ENCODE measurements around the gene CDC42BPB. TPM values are rescaled to one million over a fixed set of nuclear protein-coding genes. Genes with fewer than 3 reads are reported as not detected.

CDC42BPB gene
- total RNA-seq, 1 experiment from 2014 or later: 1.6 TPM

GRCh38 chr14:103015426-103015825 is 41.9 kb downstream of the CDC42BPB start:
- Histone ChIP-seq H3K79me2 (ENCODE audit: low read length) (no peaks in the 10 kb centered on the region), H3K27me3 (ENCODE audit: low read length) (no peaks in the 10 kb centered on the region), H3K4me1 (ENCODE audit: low read length) (no peaks in the 10 kb centered on the region), H2AFZ (ENCODE audit: low read length) (no peak overlapping the region), H3K27ac (ENCODE audit: low read length) (no peak overlapping the region), H3K9ac (ENCODE audit: low read length) (no peak overlapping the region), H3K9me2 (replicated peaks; ENCODE audit: insufficient read depth, low read length) (no peaks in the 10 kb centered on the region), H3K4me3 (ENCODE audit: low read length) (no peak overlapping the region), H3K9me3 (ENCODE audit: low read length) (no peaks in the 10 kb centered on the region), H4K20me1 (ENCODE audit: insufficient read depth, low read depth, low read length) (no peaks in the 10 kb centered on the region), H3K36me3 (ENCODE audit: insufficient read depth, low read length) (no peaks in the 10 kb centered on the region), H3K4me2 (ENCODE audit: low read depth, low read length, poor library complexity, severe bottlenecking) (no peak overlapping the region)
- no peak for DNase-seq

DNA sequence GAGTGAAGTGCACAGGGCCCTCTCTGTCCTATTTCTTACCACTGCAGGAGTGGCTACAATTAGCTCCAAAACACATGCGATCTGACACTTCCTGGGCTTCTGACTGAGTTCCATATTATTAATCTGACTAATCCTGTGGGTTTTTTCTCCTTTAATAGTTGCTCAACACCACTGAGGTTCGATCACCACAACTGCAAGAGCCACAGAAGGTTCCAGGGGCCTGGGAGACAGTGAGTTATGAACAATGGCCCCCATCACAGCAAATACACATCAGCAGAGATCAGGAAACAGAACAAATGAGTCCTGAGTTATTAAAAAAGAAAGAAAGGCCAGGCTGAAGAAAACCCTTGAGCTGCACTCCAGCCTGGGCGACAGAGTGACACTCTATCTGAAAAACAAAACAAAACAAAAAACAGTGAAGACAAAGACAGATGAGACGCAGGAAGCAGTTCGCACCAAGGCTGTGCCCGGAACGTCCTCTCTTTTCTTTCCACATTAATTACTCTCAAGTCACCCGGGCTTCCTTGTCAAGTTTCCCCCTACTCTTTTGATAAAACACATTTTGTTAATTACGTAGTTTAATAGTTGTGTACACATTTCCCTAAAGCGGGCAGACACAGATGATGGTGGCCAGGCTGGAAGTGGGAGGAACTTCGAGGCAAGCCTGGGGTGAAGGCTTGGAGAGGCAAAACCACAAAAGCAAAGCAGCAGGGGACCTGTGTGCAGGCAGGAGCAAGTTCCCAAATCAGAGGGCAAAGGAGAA is 42.7 kb downstream of the CDC42BPB start:
- no peaks in the 10 kb centered on the region for H3K27me3 ChIP-seq (ENCODE audit: low read length)
- no peaks in the 10 kb centered on the region for H3K79me2 ChIP-seq (ENCODE audit: low read length)
- H3K36me3 ChIP-seq (ENCODE audit: insufficient read depth, low read length): no peaks in the 10 kb centered on the region
- no peaks in the 10 kb centered on the region for H3K4me1 ChIP-seq (ENCODE audit: low read length)
- no peak overlapping the region for H3K4me3 ChIP-seq (ENCODE audit: low read length)
- H2AFZ ChIP-seq (ENCODE audit: low read length): no peak overlapping the region
- H3K27ac ChIP-seq (ENCODE audit: low read length): no peak overlapping the region
- no peak overlapping the region for H3K9ac ChIP-seq (ENCODE audit: low read length)
- no peaks in the 10 kb centered on the region for H3K9me2 ChIP-seq (replicated peaks; ENCODE audit: insufficient read depth, low read length)
- H4K20me1 ChIP-seq (ENCODE audit: insufficient read depth, low read depth, low read length): no peaks in the 10 kb centered on the region
- no peak overlapping the region for H3K4me2 ChIP-seq (ENCODE audit: low read depth, low read length, poor library complexity, severe bottlenecking)
- H3K9me3 ChIP-seq (ENCODE audit: low read length): no peaks in the 10 kb centered on the region
- no peak for DNase-seq

GRCh38 chr14:103013028-103013427 is 44.3 kb downstream of the CDC42BPB start:
- DNase-seq: no peak
- Histone ChIP-seq H3K9me3 (ENCODE audit: low read length) (no peaks in the 10 kb centered on the region), H3K9ac (ENCODE audit: low read length) (no peak overlapping the region), H3K4me2 (ENCODE audit: low read depth, low read length, poor library complexity, severe bottlenecking) (no peak overlapping the region), H3K79me2 (ENCODE audit: low read length) (no peaks in the 10 kb centered on the region), H3K27ac (ENCODE audit: low read length) (no peak overlapping the region), H3K9me2 (replicated peaks; ENCODE audit: insufficient read depth, low read length) (no peaks in the 10 kb centered on the region), H4K20me1 (ENCODE audit: insufficient read depth, low read depth, low read length) (no peaks in the 10 kb centered on the region), H2AFZ (ENCODE audit: low read length) (no peak overlapping the region), H3K4me3 (ENCODE audit: low read length) (no peak overlapping the region), H3K36me3 (ENCODE audit: insufficient read depth, low read length) (no peaks in the 10 kb centered on the region), H3K4me1 (ENCODE audit: low read length) (no peaks in the 10 kb centered on the region), H3K27me3 (ENCODE audit: low read length) (no peaks in the 10 kb centered on the region)

DNA sequence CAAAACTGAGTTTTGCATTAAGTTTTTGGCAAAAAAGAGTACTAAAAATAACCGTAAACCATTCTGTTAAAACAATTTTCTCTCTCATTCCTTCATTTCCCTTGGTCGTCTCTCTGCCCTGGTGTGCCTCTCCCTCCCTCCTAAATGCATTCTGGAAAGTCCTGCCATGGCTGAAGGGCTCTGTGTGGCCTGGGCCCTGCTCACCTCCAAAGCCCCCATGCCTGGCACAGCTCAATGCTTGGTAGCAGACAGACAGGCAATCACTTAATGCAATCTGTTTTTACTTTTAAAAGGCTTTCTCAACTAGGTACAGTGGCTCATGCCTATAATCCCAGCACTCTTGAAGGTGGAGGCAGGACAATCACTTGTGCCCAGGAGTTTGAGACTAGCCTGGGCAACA is 47.8 kb downstream of the CDC42BPB start:
- no peak overlapping the region for H3K27ac ChIP-seq (ENCODE audit: low read length)
- no peaks in the 10 kb centered on the region for H3K79me2 ChIP-seq (ENCODE audit: low read length)
- DNase-seq: no peak

DNA sequence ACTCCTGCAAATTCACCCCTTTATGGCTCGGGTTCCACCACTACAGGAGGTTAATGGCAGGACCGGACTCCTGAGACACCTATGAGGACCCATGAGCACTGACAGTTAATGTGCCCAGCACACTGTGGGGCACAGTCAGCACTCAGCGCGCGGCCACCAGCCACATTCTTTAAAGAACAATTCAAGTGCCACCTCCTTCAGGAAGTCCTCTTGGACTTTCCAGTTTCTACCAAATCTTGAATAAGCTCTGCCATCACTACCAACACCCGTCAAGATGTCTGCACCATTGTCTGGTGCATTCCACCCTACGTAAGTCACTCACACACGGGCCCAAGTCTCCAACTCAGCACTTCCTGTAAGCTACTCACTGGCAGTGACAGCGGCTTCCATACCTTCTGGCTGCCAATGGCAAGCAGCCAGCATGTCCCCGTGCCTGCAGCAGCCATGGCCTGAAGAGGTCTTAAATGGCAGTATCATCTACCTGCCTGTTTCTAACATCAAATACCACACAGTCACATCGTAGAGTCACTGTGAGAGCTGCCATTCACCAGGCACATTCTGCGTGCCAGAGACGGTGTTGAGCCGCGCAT is 48.5 kb downstream of the CDC42BPB start:
- no peak overlapping the region for H3K9ac ChIP-seq (ENCODE audit: low read length)
- H3K79me2 ChIP-seq (ENCODE audit: low read length): no peaks in the 10 kb centered on the region
- H3K27ac ChIP-seq (ENCODE audit: low read length): no peak overlapping the region

More for the DNA sequence above, 47.8 kb downstream of the CDC42BPB start:
- no peak overlapping the region for H3K4me2 ChIP-seq (ENCODE audit: low read depth, low read length, poor library complexity, severe bottlenecking)
- no peaks in the 10 kb centered on the region for H3K36me3 ChIP-seq (ENCODE audit: insufficient read depth, low read length)
- H4K20me1 ChIP-seq (ENCODE audit: insufficient read depth, low read depth, low read length): no peaks in the 10 kb centered on the region
- H3K4me1 ChIP-seq (ENCODE audit: low read length): no peaks in the 10 kb centered on the region
- H3K4me3 ChIP-seq (ENCODE audit: low read length): no peak overlapping the region
- no peaks in the 10 kb centered on the region for H3K27me3 ChIP-seq (ENCODE audit: low read length)
- no peaks in the 10 kb centered on the region for H3K9me2 ChIP-seq (replicated peaks; ENCODE audit: insufficient read depth, low read length)
- H2AFZ ChIP-seq (ENCODE audit: low read length): no peak overlapping the region
- no peak overlapping the region for H3K9ac ChIP-seq (ENCODE audit: low read length)
- no peaks in the 10 kb centered on the region for H3K9me3 ChIP-seq (ENCODE audit: low read length)

GRCh38 chr14:103008126-103008525 is 49.2 kb downstream of the CDC42BPB start:
- no peak overlapping the region for H3K4me3 ChIP-seq (ENCODE audit: low read length)

More for the DNA sequence above, 48.5 kb downstream of the CDC42BPB start:
- DNase-seq: no peak
- Histone ChIP-seq H3K36me3 (ENCODE audit: insufficient read depth, low read length) (no peaks in the 10 kb centered on the region), H3K9me3 (ENCODE audit: low read length) (no peaks in the 10 kb centered on the region), H2AFZ (ENCODE audit: low read length) (no peak overlapping the region), H3K9me2 (replicated peaks; ENCODE audit: insufficient read depth, low read length) (no peaks in the 10 kb centered on the region), H3K4me2 (ENCODE audit: low read depth, low read length, poor library complexity, severe bottlenecking) (no peak overlapping the region), H3K4me3 (ENCODE audit: low read length) (no peak overlapping the region), H3K27me3 (ENCODE audit: low read length) (no peaks in the 10 kb centered on the region), H4K20me1 (ENCODE audit: insufficient read depth, low read depth, low read length) (no peaks in the 10 kb centered on the region), H3K4me1 (ENCODE audit: low read length) (no peaks in the 10 kb centered on the region)

DNA sequence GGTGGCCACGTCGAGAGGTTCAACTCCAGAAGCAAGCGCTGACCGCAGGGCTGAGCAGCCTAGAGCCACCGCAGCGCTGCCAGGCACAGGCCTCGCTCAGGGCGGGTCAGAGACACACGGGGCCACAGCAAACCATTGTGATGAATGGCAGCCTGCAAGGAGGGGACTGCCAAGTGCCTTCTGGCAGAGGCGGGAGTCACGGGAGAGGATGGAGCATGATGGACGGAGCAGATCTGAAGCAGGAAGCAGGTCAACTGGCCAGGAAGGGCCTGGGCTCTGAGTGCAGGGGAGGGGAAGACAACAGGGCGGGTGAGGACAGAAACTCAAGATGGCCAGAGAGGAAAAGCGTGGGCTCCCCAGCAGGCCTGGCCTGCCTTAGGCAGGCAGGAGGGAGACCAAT is 49.8 kb downstream of the CDC42BPB start:
- H3K79me2 ChIP-seq (ENCODE audit: low read length): no peaks in the 10 kb centered on the region
- no peak overlapping the region for H3K4me3 ChIP-seq (ENCODE audit: low read length)
- no peaks in the 10 kb centered on the region for H3K9me2 ChIP-seq (replicated peaks; ENCODE audit: insufficient read depth, low read length)
- H3K27ac ChIP-seq (ENCODE audit: low read length): no peak overlapping the region
- DNase-seq: no peak
- H4K20me1 ChIP-seq (ENCODE audit: insufficient read depth, low read depth, low read length): no peaks in the 10 kb centered on the region
- no peaks in the 10 kb centered on the region; the same call in 1 of the 2 replicates for H3K27me3 ChIP-seq (ENCODE audit: low read length)
- H3K36me3 ChIP-seq (ENCODE audit: insufficient read depth, low read length): no peaks in the 10 kb centered on the region
- no peak overlapping the region for H2AFZ ChIP-seq (ENCODE audit: low read length)
- no peaks in the 10 kb centered on the region for H3K9me3 ChIP-seq (ENCODE audit: low read length)
- peaks cover 2% of the 10 kb centered on the region for H3K4me1 ChIP-seq (ENCODE audit: low read length)
- H3K9ac ChIP-seq (ENCODE audit: low read length): no peak overlapping the region
- no peak overlapping the region for H3K4me2 ChIP-seq (ENCODE audit: low read depth, low read length, poor library complexity, severe bottlenecking)

More at GRCh38 chr14:103008126-103008525, 49.2 kb downstream of the CDC42BPB start:
- Histone ChIP-seq H3K4me2 (ENCODE audit: low read depth, low read length, poor library complexity, severe bottlenecking) (no peak overlapping the region), H3K27ac (ENCODE audit: low read length) (no peak overlapping the region), H3K9me3 (ENCODE audit: low read length) (no peaks in the 10 kb centered on the region), H2AFZ (ENCODE audit: low read length) (no peak overlapping the region), H3K27me3 (ENCODE audit: low read length) (no peaks in the 10 kb centered on the region), H3K4me1 (ENCODE audit: low read length) (no peaks in the 10 kb centered on the region), H3K79me2 (ENCODE audit: low read length) (no peaks in the 10 kb centered on the region), H3K9ac (ENCODE audit: low read length) (no peak overlapping the region), H3K9me2 (replicated peaks; ENCODE audit: insufficient read depth, low read length) (no peaks in the 10 kb centered on the region), H4K20me1 (ENCODE audit: insufficient read depth, low read depth, low read length) (no peaks in the 10 kb centered on the region), H3K36me3 (ENCODE audit: insufficient read depth, low read length) (no peaks in the 10 kb centered on the region)
- no peak for DNase-seq

DNA sequence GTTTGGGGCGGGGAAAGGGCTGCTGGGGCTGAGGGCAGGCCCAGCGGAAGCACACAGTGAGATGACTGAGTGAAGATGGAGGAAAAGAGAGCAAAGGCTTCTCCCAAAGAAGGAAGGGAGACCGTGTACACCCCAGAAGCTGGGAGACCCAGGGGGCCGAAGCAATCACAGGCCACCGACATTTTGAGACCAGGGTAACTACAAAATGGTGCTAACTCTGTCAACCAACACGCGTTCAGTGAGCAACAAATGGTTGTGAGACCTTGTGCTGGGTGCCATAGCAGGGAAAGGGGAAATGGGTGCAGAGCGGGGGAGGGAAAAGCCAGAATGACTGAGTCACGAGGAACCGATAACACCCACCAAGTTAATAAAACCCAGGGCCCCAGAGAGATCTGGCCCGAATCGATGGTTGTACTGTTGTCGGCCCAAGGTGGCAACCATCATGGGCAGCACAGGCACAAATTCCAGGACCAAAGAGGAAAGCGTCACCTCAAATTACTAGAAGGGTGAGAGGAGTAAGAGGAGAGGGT is 50.3 kb downstream of the CDC42BPB start:
- Histone ChIP-seq H3K79me2 (ENCODE audit: low read length) (no peaks in the 10 kb centered on the region), H4K20me1 (ENCODE audit: insufficient read depth, low read depth, low read length) (no peaks in the 10 kb centered on the region), H3K4me3 (ENCODE audit: low read length) (no peak overlapping the region), H3K4me2 (ENCODE audit: low read depth, low read length, poor library complexity, severe bottlenecking) (no peak overlapping the region), H3K36me3 (ENCODE audit: insufficient read depth, low read length) (no peaks in the 10 kb centered on the region), H3K9ac (ENCODE audit: low read length) (no peak overlapping the region), H2AFZ (ENCODE audit: low read length) (no peak overlapping the region), H3K9me2 (replicated peaks; ENCODE audit: insufficient read depth, low read length) (no peaks in the 10 kb centered on the region), H3K27me3 (ENCODE audit: low read length) (no peaks in the 10 kb centered on the region; the same call in 1 of the 2 replicates), H3K27ac (ENCODE audit: low read length) (no peak overlapping the region), H3K9me3 (ENCODE audit: low read length) (no peaks in the 10 kb centered on the region), H3K4me1 (ENCODE audit: low read length) (peaks cover 7% of the 10 kb centered on the region)
- DNase-seq: no peak
